HPDE6-E6E7 (cell line): ENCODE data around the gene PCDHA10.
"Not testable (repeated sequence)": the region's sequence is repeated elsewhere in the genome, so short reads cannot be mapped to it uniquely, and the experiment has no call there.

Experiments
- DNase-seq: peaks from one replicate; pipeline ENCODE4 v3.0.0; 2011; ENCODE audit warnings: missing footprints; ENCODE audit errors: extremely low spot score

PCDHA10 gene

GRCh38 chr5:140842798-140843733 is 12.6 kb upstream of the PCDHA10 start:
- no peak for DNase-seq

GRCh38 chr5:140848139-140849102 is 7.3 kb upstream of the PCDHA10 start, which contains the start of gene PCDHA9:
Gene PCDHA9, plus strand, starts transcription at chr5:140848382. Its CDS starts 114 bp downstream, at chr5:140848496.
- DNase-seq, result not testable (repeated sequence)

GRCh38 chr5:140849831-140850634 is 5.7 kb upstream of the PCDHA10 start:
- DNase-seq, result not testable (repeated sequence)

GRCh38 chr5:140857177-140857986 is 1.7 kb downstream of the PCDHA10 start:
- DNase-seq, result no peak

- no peak for DNase-seq
These were observed 2.2 kb downstream of the PCDHA10 start for GRCh38 chr5:140857987-140858240.

- no peak for DNase-seq
These were observed 7.0 kb downstream of the PCDHA10 start for GRCh38 chr5:140862441-140863295.

GRCh38 chr5:140868721-140869554 is 13.2 kb downstream of the PCDHA10 start, which contains the start of gene PCDHA11:
Gene PCDHA11, plus strand, starts transcription at chr5:140868957. Its CDS starts 147 bp downstream, at chr5:140869104.
- peak; percentile 10 for DNase-seq

- peak; percentile 11 for DNase-seq
These were observed 13.8 kb downstream of the PCDHA10 start for GRCh38 chr5:140869555-140869886.

GRCh38 chr5:140870221-140871201 is 14.8 kb downstream of the PCDHA10 start:
- no peak for DNase-seq

GRCh38 chr5:140875085-140876065 is 19.7 kb downstream of the PCDHA10 start, which contains the start of gene PCDHA12:
Gene PCDHA12, plus strand, starts transcription at chr5:140875308. Its CDS starts 165 bp downstream, at chr5:140875473.
- peak; percentile 43 for DNase-seq

- DNase-seq, result not testable (repeated sequence)
These were observed 21.0 kb downstream of the PCDHA10 start for GRCh38 chr5:140876541-140877261.

GRCh38 chr5:140877262-140877581 is 21.5 kb downstream of the PCDHA10 start:
- no peak for DNase-seq

GRCh38 chr5:140881889-140882590 is 26.3 kb downstream of the PCDHA10 start, which contains the start of gene PCDHA13:
Gene PCDHA13, plus strand, starts transcription at chr5:140882124. Its CDS starts 145 bp downstream, at chr5:140882269.
- DNase-seq, result peak; percentile 12

GRCh38 chr5:140882591-140882899 is 26.8 kb downstream of the PCDHA10 start:
- no peak for DNase-seq

- no peak for DNase-seq
These were observed 27.7 kb downstream of the PCDHA10 start for GRCh38 chr5:140883373-140883772.
